PC-9 (cell line): ENCODE results near the gene ATAD3C. TPM values are rescaled to one million over a fixed set of nuclear protein-coding genes. Genes with fewer than 3 reads are reported as not detected.
A peak's percentile ranks its signal among the peaks of the same experiment; 100 is the strongest.

ENCODE experiments used
- BruUV-seq: library from RNA; stranded (reverse); fragments of 400-500 nt; replicated peaks from 2 replicates; lab custom pipeline; 2021; lab: Mats Ljungman, UMichigan
- CTCF ChIA-PET: fragments of 300-600 bp; sonication (Branson Sonifier 250); formaldehyde crosslinking; loops from one replicate; lab custom pipeline; 2022; ENCODE audit warnings: antibody characterized with exemption; lab: Charles Lee
- POLR2A ChIA-PET: fragments of 300-600 bp; sonication (Branson Sonifier 250); formaldehyde crosslinking; loops from one replicate; lab custom pipeline; 2022; ENCODE audit warnings: antibody characterized with exemption; ENCODE audit not compliant: unreplicated experiment; lab: Charles Lee
- DNase-seq, 2 experiments: peaks; one replicate each; pipeline versions ENCODE4 v3.0.0 to v3.0.0-alpha.2; 2015 to 2022; ENCODE audit warnings: mixed read lengths in 1 of 2
- H2AFZ ChIP-seq: fragments of 200-600 bp; sonication (generic); 2 replicates; pipeline ENCODE4 v1.8.1; 2017; ENCODE audit warnings: antibody characterized with exemption
- H3F3A ChIP-seq: fragments of 200-600 bp; sonication (generic); 2 replicates; pipeline ENCODE4 v1.8.1; 2017; ENCODE audit warnings: antibody characterized with exemption, mild to moderate bottlenecking, low read depth; ENCODE audit not compliant: insufficient read depth
- H3K27ac ChIP-seq: fragments of 200-600 bp; sonication (generic); 2 replicates; pipeline ENCODE4 v1.6.1; 2016; ENCODE audit warnings: mixed run types
- H3K27me3 ChIP-seq: fragments of 200-600 bp; sonication (generic); 2 replicates; pipeline ENCODE4 v1.6.1; 2016; ENCODE audit warnings: low read depth, mixed run types; ENCODE audit not compliant: insufficient read depth
- H3K36me3 ChIP-seq: fragments of 200-600 bp; sonication (generic); 2 replicates; pipeline ENCODE4 v1.6.1; 2016; ENCODE audit warnings: low read depth, mixed run types
- H3K4me1 ChIP-seq: fragments of 200-600 bp; sonication (generic); replicated peaks from 2 replicates; pipeline ENCODE4 v1.6.1; 2016; ENCODE audit warnings: mixed run types; ENCODE audit not compliant: insufficient read depth
- H3K4me2 ChIP-seq: fragments of 200-600 bp; sonication (generic); 2 replicates; pipeline ENCODE4 v1.6.1; 2017; ENCODE audit warnings: mixed run types
- H3K4me3 ChIP-seq: fragments of 200-600 bp; sonication (generic); 2 replicates; pipeline ENCODE4 v1.6.1; 2016; ENCODE audit warnings: mixed run types
- H3K79me2 ChIP-seq: fragments of 200-600 bp; sonication (generic); 2 replicates; pipeline ENCODE4 v1.6.1; 2017; ENCODE audit warnings: low read depth, mixed run types
- H3K9me2 ChIP-seq: fragments of 200-600 bp; sonication (generic); 2 replicates; pipeline ENCODE4 v1.8.1; 2017; ENCODE audit warnings: mild to moderate bottlenecking; ENCODE audit not compliant: insufficient read depth
- H3K9me3 ChIP-seq: fragments of 200-600 bp; sonication (generic); 2 replicates; pipeline ENCODE4 v1.8.1; 2016; ENCODE audit warnings: low read depth; ENCODE audit not compliant: insufficient read depth
- H4K20me1 ChIP-seq: fragments of 200-600 bp; sonication (generic); 2 replicates; pipeline ENCODE4 v1.8.1; 2017; ENCODE audit not compliant: insufficient read depth
- CTCF ChIP-seq: fragments of 200-600 bp; sonication (generic); conservative IDR thresholded peaks from 2 replicates; pipeline ENCODE4 v1.6.1; 2017; ENCODE audit warnings: mixed run types, antibody characterized with exemption, mild to moderate bottlenecking, moderate library complexity
- EZH2 ChIP-seq: fragments of 200-600 bp; sonication (generic); IDR thresholded peaks from 2 replicates; pipeline ENCODE4 v1.8.0; 2017; ENCODE audit warnings: antibody characterized with exemption, low read depth
- intact Hi-C: fragments of 100-400 bp; cut with micrococcal nuclease; formaldehyde crosslinking; loops from one replicate; pipeline ENCODE4 v1.10.0; 2022; ENCODE audit not compliant: unreplicated experiment
- total RNA-seq: library from RNA; stranded (reverse); gene quantifications from 2 replicates; pipeline ENCODE4 v1.2.3, GENCODE V29; 2021

The ATAD3C gene
- total RNA-seq, 1 experiment from 2014 or later, result 4.0 TPM

- Histone ChIP-seq H3K4me3 (peak overlapping the region; percentile 69; the same call in 1 of the 2 replicates), H4K20me1 (no peaks in the 10 kb centered on the region), H3K9me2 (no peaks in the 10 kb centered on the region), H2AFZ (no peak overlapping the region), H3K36me3 (no peaks in the 10 kb centered on the region), H3K27me3 (no peaks in the 10 kb centered on the region), H3K4me2 (peak overlapping the region; percentile 85), H3F3A (peaks cover 22% of the 10 kb centered on the region; the same call in 1 of the 2 replicates), H3K9me3 (no peaks in the 10 kb centered on the region), H3K79me2 (peaks cover 5% of the 10 kb centered on the region; the same call in 1 of the 2 replicates), H3K4me1 (peaks cover 44% of the 10 kb centered on the region), H3K27ac (no peak overlapping the region)
- no peak for DNase-seq
- CTCF ChIA-PET, result no interaction called here
- BruUV-seq, result no TSS peak
- POLR2A ChIA-PET, result no interaction called here
- TF ChIP-seq CTCF, result no peak
- TF ChIP-seq EZH2, result no peak
- intact Hi-C loops, result loop anchor here (10.0 kb wide), 1 partner anchor 92 kb away; the partner anchor contains the start of gene DVL1
These were observed 12.9 kb upstream of the ATAD3C start for GRCh38 chr1:1436630-1437032.

GRCh38 chr1:1437033-1437903, 12.2 kb upstream of the ATAD3C start:
- Histone ChIP-seq H3K9me2 (no peaks in the 10 kb centered on the region), H3K27me3 (no peaks in the 10 kb centered on the region), H3K4me1 (peaks cover 37% of the 10 kb centered on the region), H4K20me1 (no peaks in the 10 kb centered on the region), H2AFZ (no peak overlapping the region), H3K9me3 (no peaks in the 10 kb centered on the region), H3F3A (peaks cover 15% of the 10 kb centered on the region; the same call in 1 of the 2 replicates), H3K4me3 (no peak overlapping the region), H3K27ac (no peak overlapping the region), H3K36me3 (no peaks in the 10 kb centered on the region), H3K79me2 (peaks cover 5% of the 10 kb centered on the region; the same call in 1 of the 2 replicates), H3K4me2 (peak overlapping the region; percentile 85; the same call in 1 of the 2 replicates)
- ChIA-PET CTCF (no interaction called here), POLR2A (interaction anchor here (0.6 kb wide), 1 partner anchor 77 kb away, joined by 4 read pairs; no protein-coding TSS in a partner anchor)
- no peak for DNase-seq
- TF ChIP-seq CTCF (no peak), EZH2 (no peak)
- BruUV-seq, result no TSS peak
- intact Hi-C loops, result loop anchor here (10.0 kb wide), 1 partner anchor 92 kb away; the partner anchor contains the start of gene DVL1

GRCh38 chr1:1437904-1438376, 11.5 kb upstream of the ATAD3C start:
- Histone ChIP-seq H4K20me1 (no peaks in the 10 kb centered on the region), H3K9me2 (no peaks in the 10 kb centered on the region), H3K27me3 (no peaks in the 10 kb centered on the region), H3K4me3 (no peak overlapping the region), H2AFZ (no peak overlapping the region), H3K9me3 (no peaks in the 10 kb centered on the region), H3F3A (peaks cover 15% of the 10 kb centered on the region; the same call in 1 of the 2 replicates), H3K4me2 (no peak overlapping the region), H3K36me3 (no peaks in the 10 kb centered on the region), H3K79me2 (peaks cover 5% of the 10 kb centered on the region; the same call in 1 of the 2 replicates), H3K4me1 (peaks cover 31% of the 10 kb centered on the region), H3K27ac (no peak overlapping the region)
- no TSS peak for BruUV-seq
- ChIA-PET CTCF (no interaction called here), POLR2A (interaction anchor here (0.6 kb wide), 1 partner anchor 77 kb away, joined by 4 read pairs; no protein-coding TSS in a partner anchor)
- no peak for DNase-seq
- intact Hi-C loops, result loop anchor here (10.0 kb wide), 1 partner anchor 93 kb away; the partner anchor contains the start of gene DVL1
- TF ChIP-seq EZH2 (no peak), CTCF (no peak)
